ENCODE results near the gene C6orf62.
"Not testable (repeated sequence)": the region's sequence is repeated elsewhere in the genome, so short reads cannot be mapped to it uniquely, and the experiment has no call there.

Gene C6orf62

DNA sequence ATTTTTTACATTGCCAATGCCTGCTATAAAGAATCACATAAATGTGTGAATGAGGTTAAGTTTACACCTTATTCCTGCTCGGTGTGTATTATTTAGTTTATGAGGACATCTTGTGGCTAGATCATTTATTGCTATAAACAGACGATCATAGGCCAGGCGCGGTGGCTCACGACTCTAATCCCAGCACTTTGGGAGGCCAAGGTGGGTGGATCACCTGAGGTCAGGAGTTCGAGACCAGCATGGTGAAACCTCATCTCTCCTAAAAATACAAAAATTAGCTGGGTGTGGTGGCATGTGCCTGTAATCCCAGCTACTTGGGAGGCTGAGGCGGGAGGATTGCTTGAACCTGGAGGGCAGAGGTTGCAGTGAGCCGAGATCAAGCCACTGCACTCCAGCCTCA, 23.3 kb downstream of the C6orf62 start:
- peak; percentile 12 to 67 (median 17) for DNase-seq

DNA sequence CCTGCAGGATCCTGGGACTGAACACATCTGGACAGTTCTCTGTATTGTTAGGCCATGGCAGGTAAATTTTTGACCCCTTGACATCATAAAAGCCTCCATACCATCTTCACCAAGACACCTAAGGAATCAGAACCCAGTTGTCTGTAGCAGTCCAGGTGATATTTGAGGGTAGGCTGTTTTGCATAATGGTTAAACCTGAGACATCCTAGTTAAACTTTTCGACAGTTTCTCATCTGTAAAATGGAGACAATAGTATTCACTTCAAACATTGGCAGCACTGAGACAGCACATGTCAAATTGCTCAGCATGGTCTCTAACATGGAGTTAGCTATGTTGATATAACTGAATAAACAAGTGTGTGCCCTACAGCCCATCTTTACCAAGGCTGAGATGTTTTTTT, 24.8 kb downstream of the C6orf62 start:
- DNase-seq = no peak

DNA sequence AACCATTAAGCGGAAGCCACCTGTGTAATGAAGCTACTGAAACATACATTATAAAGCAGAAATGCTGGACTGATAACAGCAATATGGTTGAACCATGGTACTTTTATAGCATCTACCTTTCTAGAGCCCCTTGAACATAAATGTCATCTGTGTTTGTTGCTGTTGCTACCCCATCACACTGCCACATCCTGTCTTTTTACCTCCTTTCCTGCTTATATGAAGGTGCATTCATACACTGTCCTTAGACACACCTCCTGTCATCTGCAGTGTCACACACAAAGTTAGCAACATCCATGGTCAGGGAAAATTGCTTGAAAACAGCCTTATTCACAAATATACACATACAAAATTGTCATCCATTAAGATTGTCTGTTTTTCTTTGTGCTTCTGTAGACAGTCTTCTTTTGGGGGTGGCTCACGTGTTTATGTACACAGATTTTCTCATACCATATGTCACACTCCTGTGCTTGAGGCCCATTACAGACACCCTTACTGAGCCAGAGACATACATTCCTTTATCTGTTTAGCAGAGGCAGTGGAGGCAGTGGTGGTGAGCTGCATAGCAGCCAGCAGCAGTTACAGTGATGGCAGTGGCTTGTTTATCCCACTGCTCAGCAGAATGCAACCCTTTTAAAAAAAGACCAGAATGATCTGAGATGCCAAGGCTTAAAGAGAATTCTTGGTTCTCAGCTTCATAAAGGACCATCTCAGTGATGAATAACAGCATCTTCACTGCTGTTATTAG, 25.9 kb downstream of the C6orf62 start:
- DNase-seq = peak in 2 of 6 experiments; percentile 1 to 9

DNA sequence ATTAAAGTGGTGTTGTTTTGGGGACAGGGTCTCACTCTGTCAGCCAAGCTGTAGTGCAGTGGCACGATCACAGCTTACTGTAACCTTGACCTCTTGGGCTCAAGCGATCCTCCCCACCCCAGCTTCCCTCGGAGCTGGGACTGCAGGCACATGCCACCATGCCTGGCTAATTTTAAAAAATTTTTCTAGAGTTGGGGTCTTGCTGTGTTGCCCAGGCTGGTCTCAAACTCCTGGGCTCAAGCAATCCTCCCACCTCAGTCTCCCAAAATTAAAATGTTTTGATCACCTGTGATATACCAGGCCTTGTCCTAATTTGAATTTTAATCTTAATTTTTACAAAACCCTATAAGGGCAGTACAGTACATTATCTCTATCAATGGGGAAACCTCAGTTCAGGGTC, 26.5 kb downstream of the C6orf62 start:
- DNase-seq = no peak

DNA sequence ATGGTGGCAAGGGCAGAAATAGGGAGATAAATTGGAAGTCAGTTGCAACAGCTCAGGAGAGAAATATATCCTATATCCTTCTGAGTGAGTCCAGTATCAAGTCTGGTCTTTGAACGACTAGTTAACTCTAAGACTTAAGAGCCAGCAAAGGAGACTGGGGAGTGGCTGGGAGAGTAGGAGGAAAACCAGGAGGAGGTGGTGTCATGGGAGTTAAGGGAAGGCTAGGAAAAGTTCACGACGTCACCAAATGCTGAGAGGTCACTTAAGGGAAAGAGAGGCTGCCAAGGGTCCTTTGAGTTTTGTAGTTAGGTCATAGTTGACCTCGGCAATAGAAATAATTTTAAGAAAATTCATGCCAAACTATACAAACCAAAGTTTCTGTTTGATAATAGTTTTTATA, 27.0 kb downstream of the C6orf62 start:
- DNase-seq = no peak

DNA sequence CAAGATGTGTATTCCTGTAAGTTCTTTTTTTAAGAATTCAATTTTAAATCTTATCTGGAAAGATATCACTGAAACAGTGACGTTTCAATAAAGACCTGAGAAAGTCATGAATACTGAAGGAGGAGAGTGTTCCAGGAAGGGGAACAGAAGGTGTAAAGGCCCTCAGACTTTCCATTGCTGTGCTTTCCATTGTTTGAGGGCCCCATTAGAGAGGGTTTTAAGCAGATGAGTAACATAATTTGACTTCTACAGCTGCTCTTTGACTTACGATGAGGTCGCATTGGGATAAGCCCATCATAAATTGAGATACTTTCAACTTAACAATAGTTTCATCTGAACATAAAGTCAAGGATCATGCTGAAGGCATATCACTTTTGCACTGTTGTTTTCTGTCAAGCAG, 27.4 kb downstream of the C6orf62 start:
- DNase-seq = no peak

DNA sequence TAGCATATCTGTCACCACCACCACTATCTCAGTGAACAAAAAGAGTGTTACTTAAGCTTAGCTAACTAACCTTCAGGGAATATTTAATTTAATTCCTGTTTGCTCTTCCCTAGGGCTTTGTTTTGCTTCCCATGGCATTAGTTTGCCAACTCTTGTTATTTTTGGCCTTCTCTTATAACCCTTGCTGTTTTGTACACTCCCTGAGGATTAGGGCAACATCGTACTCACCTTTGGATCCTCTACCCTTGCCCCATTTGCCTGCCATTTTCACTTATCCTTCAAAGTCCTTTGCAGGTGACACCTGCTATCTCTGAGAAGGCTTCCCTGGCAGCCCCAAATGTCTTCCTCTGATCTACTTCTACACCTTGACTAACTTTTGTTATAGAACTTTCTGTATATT, 28.4 kb downstream of the C6orf62 start:
- DNase-seq = no peak

DNA sequence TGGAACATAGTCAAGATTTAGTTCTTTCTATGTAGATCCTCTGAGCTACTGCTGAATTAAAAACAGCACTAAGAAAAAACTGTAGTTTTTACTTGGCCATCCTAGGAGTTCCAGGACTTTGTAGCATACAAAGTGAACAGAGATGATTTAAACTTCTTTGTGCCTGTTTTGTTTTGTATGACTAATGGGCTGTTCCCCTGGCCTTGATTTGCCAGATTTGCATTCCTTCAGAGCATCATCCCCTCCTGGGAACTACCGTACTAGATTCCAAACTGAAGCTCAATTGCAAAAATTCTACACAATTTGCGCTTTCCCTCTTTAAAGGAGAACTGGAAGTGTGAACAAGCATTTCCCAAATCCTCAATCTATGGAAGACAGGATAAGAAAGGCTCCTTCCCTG, 29.0 kb downstream of the C6orf62 start:
- DNase-seq = no peak

DNA sequence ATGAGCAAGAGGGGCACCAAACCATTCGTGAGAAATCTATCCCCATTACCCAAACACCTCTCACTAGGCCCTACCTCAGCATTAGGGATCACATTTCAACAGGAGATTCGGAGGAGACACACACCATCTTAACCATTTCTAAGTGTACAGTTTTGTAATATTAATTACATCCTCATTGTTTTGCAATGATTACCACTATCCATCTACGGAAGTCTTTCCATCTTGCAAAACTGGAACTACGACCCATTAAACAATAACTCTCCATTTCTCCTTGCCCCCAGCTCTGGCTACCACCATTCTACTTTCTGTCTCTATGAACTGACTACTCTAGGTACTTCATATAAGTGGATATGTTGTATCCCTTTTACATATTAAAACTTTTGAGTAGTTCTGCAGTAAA, 32.0 kb downstream of the C6orf62 start:
- DNase-seq = no peak

DNA sequence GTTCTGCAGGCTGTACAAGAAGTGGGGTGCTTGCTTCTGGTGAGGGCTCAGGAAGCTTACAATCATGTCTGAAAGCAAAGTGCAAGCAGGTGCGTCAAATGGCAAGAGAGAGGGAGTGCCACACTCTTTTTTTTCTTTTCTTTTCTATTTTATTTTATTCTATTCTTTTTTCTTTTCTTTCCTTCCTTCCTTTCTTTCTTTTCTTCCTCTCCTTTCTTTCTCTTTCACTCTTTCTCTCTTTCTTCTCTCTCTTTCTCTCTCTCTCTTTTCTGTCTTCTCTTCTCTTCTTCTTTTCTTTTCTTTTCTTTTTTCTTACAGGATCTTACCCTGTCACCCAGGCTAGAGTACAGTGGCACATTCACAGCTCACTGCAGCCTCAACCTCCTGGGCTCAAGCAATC, 32.5 kb downstream of the C6orf62 start:
- no peak for DNase-seq

DNA sequence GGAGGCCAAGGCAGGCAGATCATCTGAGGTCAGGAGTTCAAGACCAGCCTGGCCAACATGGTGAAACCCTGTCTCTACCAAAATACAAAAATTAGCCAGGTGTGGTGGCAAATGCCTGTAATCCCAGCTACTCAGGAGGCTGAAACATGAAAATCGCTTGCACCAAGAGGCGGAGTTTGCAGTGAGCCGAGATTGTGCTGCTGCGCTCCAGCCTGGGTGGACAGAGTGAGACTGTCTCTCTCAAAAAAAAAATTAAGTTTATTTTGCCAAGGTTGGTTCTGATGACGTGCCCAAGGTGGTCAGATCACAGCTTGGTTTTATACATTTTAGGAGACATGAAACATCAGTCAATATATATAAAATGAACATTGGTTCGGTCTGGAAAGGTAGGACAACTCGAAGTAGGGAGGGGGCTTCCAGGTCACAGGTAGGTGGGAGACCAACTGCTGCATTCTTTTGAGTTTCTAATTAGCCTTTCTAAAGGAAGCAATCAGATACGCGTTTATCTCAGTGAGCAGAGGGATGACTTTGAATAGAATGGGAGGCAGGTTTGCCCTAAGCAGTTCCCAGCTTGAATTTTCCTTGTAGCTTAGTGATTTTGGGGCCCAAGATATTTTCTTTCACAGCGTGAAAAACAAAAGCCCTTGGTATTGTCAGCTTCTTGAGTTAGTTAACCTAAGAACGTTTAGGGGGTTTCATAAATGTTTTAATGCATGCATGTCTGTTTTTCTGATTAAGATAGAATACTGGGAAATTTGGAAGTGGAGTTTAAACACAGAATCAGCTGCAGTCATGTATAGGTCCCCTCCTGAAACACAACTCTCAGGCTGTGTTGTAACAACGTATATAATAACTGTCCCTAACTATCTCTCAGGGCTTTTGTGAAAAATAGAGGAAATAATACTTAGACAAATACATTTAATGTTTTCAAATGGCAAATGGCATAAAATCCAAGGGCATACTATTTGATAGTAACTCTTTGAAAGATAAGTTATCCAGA, 35.4 kb downstream of the C6orf62 start:
- no peak for DNase-seq

DNA sequence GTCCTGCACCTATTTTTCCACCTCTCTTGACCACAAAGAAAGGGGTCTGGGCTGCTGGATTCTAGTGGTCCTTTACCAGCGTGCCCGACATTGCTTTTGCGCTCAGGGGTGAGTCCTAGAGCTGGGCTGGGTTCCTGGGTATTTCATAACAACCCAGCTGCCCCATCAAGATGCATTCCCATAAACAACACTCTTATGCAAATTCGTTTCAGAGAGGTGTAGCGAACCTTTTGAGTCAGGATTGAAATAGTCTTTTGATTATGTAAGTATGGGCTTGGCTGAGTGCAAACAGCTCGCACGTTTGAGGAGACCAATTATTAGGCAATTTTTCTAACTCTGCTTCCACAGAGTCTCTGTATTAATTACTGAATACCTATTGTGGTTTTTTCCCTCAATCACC, 38.4 kb downstream of the C6orf62 start:
- no peak for DNase-seq

DNA sequence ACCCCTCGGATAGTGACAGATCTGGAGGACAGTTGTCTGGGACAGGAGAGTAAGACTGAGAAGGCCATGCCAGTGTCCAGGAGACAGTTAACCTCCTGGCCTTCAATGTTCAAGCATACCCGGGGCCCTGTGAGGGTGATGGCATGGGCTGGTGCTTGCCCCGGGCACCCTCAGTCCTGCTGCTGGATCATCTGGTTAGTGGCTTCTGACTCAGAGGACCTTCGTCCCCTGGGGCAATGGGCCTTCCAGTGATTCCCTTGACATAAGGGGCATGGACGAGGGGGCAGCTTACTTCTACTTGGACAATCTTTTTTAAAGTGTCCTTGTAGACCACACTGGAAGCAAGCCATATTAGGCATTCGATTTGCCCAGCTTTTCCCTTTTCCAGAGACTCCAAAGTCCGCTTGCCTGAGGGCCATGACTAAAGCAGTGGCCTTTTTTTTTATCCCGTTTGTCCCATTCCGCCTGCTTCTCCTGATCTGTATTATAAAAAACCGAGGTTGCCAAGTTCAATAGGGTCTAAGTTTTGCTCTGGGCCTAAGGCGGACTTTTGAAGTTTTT, 40.1 kb downstream of the C6orf62 start:
- DNase-seq = not testable (repeated sequence)

DNA sequence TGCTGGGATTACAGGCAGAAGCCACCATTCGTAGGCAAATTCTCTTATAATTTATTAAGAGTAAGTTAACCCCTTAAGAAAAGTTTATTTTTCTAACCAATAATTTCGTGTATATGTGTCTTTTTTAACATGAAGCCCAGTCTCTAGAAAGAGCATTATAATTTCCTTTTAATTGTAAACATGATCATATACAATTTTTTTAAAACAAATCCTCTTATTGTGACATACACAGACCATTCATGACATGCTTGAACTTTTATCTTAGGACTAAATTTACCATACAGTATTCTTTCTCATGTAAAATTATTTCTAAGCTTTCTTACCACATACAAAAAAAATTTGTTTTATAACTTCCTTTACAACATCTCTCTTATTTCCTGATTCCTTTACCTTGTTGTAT, 45.3 kb downstream of the C6orf62 start:
- DNase-seq = no peak

DNA sequence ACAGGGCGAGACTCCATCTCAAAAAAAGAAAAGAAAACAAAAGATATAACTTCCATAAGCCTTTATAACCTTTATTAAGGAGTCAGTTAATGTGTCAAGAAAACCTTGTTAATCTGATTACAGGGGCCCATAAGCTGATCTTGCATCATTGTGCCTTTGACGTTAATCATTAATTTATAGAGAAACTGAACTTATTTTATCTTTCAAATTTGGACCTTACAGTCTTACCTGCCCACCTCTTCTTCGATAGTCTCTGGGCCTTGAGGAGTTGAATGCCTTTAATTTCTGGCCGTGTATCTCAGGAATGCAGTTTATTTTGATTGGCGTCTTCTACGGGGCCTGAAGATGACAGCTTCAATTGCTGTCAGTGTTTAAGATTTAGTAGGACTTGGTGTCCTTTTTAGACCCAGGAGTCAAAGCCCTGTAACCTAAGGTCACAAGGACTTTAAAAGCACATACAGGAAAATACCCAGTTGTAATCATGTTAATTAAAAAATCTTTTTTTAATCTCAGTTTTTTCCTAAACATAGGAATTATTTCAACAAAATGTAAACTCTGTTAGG, 46.3 kb downstream of the C6orf62 start:
- DNase-seq = no peak

DNA sequence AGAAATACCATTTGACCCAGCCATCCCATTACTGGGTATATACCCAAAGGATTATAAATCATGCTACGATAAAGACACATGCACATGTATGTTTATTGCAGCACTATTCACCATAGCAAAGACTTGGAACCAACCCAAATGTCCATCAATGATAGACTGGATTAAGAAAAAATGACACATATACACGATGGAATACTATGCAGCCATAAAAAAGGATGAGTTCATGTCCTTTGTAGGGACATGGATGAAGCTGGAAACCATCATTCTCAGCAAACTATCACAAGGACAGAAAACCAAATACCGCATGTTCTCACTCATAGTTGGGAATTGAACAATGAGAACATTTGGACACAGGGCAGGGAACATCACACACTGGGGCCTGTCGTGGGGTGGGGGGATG, 47.9 kb downstream of the C6orf62 start:
- DNase-seq = not testable (repeated sequence)

DNA sequence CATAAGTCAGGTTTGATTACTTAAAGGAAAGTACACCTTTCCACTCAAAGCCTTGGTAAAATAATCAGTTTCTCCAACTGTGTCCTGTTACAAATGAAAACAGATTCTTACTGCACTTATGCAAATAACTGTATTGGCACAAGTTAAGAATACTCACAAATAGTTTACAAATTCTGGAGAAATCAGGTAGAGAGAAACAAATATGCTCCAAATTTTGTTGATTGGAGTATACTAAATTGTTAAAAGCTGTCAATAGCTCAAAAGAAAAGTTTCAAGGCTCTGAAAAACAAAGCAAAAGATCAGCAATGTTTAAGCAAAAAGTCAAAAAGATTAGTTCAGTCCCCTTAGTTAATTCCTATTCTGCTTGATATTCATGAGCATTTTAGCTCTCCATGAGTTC, 48.5 kb downstream of the C6orf62 start:
- not testable (repeated sequence) for DNase-seq

DNA sequence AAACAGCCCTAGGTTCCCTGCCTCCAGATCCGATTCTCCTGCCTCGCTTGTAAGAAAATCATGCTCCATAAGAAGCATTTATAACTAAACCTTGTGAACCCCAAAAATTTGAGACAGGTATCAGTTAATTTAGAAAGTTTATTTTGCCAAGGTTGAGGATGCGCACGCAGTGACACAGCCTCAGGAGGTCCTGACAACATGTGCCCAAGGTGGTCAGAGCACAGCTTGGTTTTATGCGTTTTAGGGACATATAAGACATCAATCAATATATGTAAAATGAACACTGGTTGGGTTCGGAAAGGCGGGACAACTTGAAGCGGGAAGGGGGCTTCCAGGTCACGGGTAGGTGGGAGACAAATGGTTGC, 50.0 kb downstream of the C6orf62 start:
- no peak for DNase-seq

DNA sequence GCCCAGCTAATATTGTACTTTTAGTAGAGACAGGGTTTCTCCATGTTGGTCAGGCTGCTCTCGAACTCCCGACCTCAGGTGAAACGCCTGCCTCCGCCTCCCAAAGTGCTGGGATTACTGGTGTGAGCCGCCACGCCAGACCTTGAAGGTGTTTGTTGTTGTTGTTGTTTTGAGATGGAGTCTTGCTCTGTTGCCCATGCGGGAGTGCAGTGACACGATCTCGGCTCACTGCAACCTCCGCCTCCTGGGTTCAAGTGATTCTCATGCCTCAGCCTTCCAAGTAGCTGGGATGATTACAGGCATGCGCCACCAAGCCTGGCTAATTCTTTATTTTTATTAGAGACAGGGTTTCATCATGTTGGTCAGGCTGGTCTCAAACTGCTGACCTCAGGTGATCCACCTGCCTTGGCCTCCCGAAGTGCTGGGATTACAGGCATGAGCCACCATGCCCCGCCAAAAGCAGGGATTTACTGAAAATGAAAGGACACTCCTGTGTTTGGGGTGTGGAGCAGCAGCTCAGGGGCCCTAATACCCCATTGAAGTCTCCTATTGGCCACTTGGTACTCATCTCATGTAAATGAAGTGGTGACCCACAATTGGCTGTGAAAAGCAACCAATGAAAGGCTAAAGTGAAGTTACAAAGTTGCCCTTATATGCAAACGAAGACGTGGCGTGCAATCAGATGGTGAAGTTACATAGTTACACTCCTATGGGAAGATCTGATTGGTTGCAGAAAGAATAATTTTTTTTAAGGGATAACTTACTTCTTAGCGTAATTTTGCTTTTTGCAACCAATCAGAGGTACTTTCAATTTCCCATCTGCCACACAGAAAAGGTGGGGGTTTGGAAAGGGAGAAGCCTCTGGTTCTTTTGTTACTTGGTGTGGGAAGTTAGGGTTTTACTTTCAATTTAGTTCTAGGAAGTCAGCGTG, 50.6 kb downstream of the C6orf62 start:
- DNase-seq = not testable (repeated sequence)

DNA sequence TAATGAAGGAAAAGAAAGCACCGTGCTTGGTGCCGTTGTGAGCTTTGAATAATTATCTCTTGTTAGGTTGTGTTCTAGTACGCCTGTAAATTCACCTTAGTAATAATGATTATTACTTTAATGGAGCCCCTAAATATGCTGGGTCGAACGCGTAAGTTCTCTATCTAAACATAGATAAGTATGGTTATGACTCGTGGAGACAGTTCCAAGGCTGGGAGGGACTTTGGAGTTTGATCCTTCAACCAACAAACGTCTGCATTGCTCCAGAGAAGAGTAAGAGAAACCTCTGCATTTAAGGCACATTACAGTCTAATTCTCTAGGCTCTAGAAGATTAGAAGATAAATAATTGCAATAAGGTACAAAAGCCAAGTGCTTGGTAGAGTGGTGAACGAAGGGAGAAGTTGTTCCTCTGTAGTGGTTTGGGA, 51.6 kb downstream of the C6orf62 start:
- DNase-seq = peak in 1 of 6 experiments; percentile 28

DNA sequence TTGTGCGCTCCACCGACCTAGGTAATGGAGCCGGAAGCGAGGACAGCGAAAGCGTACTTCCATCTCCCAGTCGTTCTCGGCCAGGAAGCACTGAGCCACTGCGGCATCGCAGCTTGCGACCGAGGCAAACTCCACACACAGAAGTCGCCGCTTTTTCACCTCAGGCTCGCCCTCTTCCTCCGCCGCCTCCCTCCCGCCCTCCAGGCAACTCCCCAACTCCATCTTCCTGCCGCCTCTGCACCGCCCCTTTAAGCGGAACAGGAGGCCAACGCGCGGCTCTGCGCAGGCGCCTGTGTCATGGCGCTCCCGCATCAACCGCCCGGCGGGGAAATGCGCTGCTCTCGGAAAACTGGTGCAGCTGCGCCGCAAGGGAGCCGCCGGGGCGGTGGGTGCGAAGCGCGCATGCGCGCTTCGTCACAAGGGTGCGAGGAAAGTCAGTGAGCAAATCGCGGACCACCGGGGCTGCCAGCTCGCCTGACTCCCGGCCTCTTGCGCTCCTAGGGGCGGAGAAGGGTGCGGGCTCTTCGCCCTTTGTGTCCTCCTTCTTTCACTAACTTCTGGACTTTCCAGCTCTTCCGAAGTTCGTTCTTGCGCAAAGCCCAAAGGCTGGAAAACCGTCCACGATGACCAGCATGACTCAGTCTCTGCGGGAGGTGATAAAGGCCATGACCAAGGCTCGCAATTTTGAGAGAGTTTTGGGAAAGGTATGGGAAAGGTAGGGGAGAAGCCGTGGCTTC, 52.1 kb downstream of the C6orf62 start, which contains the start of the genes ACOT13 and TDP2:
Gene ACOT13, plus strand, starts transcription at position 437 of the 737 bp plus-strand sequence. Its CDS starts 187 bp downstream, at position 624.
Gene TDP2, minus strand, starts transcription at position 259 of the 737 bp plus-strand sequence. Its CDS starts 37 bp downstream, at position 222.
- DNase-seq = peak; percentile 91 to 97 (median 96)

Data from stimulated activated naive CD4-positive, alpha-beta T cell (primary cell).